ENCODE data around the gene CA9. TPM values are rescaled to one million over a fixed set of nuclear protein-coding genes. Genes with fewer than 3 reads are reported as not detected.

The CA9 gene
- total RNA-seq, 1 donor from 2014 or later = 0.55 TPM

GRCh38 chr9:35646153-35646532, 27.6 kb upstream of the CA9 start:
- intact Hi-C loops (cut with DNase I) = no loop called here
- peak; percentile 74 for DNase-seq
- H3K27me3 ChIP-seq = no peaks in the 10 kb centered on the region
- TF ChIP-seq, protein P1, sequence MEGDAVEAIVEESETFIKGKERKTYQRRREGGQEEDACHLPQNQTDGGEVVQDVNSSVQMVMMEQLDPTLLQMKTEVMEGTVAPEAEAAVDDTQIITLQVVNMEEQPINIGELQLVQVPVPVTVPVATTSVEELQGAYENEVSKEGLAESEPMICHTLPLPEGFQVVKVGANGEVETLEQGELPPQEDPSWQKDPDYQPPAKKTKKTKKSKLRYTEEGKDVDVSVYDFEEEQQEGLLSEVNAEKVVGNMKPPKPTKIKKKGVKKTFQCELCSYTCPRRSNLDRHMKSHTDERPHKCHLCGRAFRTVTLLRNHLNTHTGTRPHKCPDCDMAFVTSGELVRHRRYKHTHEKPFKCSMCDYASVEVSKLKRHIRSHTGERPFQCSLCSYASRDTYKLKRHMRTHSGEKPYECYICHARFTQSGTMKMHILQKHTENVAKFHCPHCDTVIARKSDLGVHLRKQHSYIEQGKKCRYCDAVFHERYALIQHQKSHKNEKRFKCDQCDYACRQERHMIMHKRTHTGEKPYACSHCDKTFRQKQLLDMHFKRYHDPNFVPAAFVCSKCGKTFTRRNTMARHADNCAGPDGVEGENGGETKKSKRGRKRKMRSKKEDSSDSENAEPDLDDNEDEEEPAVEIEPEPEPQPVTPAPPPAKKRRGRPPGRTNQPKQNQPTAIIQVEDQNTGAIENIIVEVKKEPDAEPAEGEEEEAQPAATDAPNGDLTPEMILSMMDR (IDR thresholded peaks at IDR 0.05) = no peak
- no peaks in the 10 kb centered on the region for H3K9me3 ChIP-seq
- peaks cover 18% of the 10 kb centered on the region for H3K4me1 ChIP-seq
- ATAC-seq = peak; percentile 51
- no peaks in the 10 kb centered on the region for H3K36me3 ChIP-seq
- peak overlapping the region; percentile 88 for H3K27ac ChIP-seq
- peak overlapping the region; percentile 74 for H3K4me3 ChIP-seq

DNA sequence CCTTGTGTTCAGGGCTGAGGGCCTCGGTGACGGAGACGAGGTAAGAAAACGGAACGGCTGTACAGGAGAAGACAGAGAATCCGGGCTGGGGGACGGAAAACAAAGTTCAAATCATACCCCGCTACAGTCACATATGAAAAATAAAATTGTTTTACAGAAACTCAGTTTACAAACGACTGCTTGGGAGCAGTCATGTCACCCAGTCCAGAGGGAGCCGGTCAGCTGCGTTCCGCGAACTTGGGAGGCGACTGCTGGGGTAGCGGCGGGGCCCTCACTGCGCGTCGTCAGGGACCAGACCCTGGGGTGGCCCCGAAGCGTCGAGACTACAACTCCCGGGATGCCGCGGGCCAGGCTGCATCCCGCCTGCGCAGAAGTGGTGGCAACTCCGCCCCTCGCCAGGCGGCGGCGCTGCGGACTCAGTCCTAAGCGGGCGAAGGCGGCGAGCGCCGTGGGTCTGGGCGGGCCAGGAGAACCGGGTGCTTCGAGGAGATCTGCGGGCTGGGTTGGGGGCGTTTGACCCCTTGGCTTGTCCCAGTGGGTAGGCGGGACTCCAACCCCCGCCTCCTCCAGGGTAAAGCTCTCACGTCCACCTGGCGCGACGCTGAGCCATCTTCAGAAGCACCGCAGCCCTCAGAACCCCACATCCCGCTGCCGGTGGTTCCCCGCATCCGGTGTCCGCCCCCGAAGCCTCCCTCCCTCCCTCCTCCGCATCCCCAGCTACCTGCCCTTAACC, 27.0 kb upstream of the CA9 start:
- TF ChIP-seq, protein P1 (IDR thresholded peaks at IDR 0.05) = peak; percentile 95
- Histone ChIP-seq H3K27ac (peak overlapping the region; percentile 88), H3K36me3 (no peaks in the 10 kb centered on the region), H3K27me3 (no peaks in the 10 kb centered on the region), H3K4me1 (peaks cover 18% of the 10 kb centered on the region), H3K4me3 (peak overlapping the region; percentile 74), H3K9me3 (no peaks in the 10 kb centered on the region)
- peak; percentile 98 for ATAC-seq
- DNase-seq = peak; percentile 98
- intact Hi-C loops (cut with DNase I) = no loop called here

DNA sequence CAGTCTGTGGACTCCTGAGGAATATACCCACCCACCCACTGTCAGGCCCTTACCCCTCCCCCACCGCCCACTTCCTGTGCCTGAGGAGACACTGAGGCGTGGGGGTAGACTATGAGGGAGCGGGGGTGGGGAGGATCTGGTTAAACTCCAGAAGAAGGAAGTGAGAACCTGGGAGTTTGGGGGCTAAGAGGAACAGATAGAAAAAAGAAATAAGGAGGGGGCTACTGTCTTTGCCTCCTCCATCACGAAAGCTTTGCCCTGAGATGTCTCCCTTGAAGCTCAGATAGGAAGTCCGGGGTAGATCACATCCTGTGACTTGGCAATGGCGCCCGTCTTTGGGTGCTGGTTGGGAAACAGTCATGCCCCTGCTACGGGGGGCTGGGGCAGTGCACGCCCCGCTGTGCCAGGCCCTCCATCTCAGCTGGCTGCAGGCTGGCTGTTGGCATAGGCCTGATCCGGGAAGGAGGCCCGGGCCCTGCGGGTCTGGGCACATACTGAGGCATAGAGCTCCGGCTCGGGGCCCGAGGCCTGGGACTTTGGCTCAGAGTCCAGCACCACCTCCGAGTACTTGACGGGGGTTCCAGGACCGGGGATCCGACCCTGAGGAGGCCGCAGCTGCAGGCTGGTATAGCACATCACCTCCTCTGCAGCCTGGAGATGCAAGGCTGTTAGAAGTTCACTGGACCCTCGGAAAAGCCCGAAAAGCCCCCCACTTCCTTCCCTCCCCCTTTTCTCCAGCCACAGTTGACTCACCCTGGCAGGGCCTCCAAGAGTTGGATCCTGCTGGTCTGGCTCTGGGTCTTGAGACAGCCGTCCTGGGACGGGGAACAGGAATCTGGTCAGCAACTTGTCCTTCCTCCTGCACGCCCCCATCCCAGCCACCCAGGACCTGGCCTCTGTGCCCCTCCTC, 24.0 kb upstream of the CA9 start:
- ATAC-seq (no peak), DNase-seq (no peak)
- no peaks in the 10 kb centered on the region for H3K9me3 ChIP-seq
- intact Hi-C loops (cut with DNase I) = no loop called here
- H3K4me1 ChIP-seq = peaks cover 24% of the 10 kb centered on the region
- peak overlapping the region; percentile 47 for H3K27ac ChIP-seq
- TF ChIP-seq, protein P1 (IDR thresholded peaks at IDR 0.05) = no peak
- H3K27me3 ChIP-seq = no peaks in the 10 kb centered on the region
- H3K36me3 ChIP-seq = no peaks in the 10 kb centered on the region
- H3K4me3 ChIP-seq = peak overlapping the region; percentile 32

GRCh38 chr9:35650341-35651158, 23.2 kb upstream of the CA9 start, which contains the start of gene SIT1:
TSS of gene SIT1 (minus strand) at chr9:35650931. CDS start at chr9:35650853, 78 bp downstream.
- H3K36me3 ChIP-seq = no peaks in the 10 kb centered on the region
- H3K27ac ChIP-seq = peak within 1 kb of the TSS; percentile 48
- H3K4me1 ChIP-seq = peaks cover 21% of the 10 kb centered on the region
- no peak for ATAC-seq
- intact Hi-C loops (cut with DNase I) = no loop called here
- H3K9me3 ChIP-seq = no peaks in the 10 kb centered on the region
- H3K4me3 ChIP-seq = peak within 1 kb of the TSS; percentile 32
- no peaks in the 10 kb centered on the region for H3K27me3 ChIP-seq
- TF ChIP-seq, protein P1 (IDR thresholded peaks at IDR 0.05) = no peak
- DNase-seq = no peak

Data from upper lobe of right lung (tissue), 1 donor.